ENCODE results near the gene NEURL1.

Gene NEURL1

DNA sequence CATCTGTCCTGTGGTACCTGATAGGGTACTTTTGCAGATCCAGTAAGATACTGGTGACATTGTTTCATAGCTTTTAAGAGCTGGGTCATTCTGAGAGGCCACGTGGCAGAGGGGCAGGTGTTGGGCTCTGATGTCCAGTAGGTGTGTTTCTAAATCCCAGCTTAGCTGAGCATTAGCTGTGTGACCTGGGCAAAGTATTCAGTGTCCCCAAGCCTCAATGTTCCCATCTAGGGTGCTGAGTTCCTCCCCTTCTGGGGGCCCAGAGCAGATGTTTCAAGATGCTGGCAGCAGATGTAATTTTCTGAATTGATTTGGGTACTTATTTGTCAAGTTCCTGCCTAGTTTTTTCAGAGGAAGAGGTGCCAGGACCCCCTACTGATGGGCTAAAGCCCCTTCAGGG is 52.9 kb downstream of the NEURL1 start:
- DNase-seq (ENCODE audit: low spot score) = no peak

GRCh38 chr10:103547391-103547946 is 54.0 kb downstream of the NEURL1 start:
- DNase-seq (ENCODE audit: low spot score) = no peak

DNA sequence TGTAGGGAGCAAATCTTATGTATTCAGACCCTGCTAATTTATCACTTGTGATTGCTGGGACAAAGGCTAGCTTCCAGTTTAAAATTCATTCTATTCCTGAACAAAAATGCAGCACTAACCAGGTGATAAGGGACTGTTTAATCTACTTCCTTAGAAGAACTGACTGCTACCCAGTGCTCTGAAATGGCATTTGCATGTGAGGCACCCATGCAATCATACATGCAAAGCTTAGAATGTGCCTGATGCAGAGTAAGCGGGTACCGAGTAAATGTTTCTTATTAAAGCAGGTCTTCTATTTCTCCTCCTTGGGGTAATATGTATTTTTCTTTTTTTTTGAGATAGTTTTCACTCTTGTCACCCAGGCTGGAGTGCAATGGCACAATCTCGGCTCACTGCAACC is 54.5 kb downstream of the NEURL1 start:
- DNase-seq (ENCODE audit: low spot score) = no peak

- no peak for DNase-seq (ENCODE audit: low spot score)
Observed at GRCh38 chr10:103548581-103549348, 55.3 kb downstream of the NEURL1 start.

DNA sequence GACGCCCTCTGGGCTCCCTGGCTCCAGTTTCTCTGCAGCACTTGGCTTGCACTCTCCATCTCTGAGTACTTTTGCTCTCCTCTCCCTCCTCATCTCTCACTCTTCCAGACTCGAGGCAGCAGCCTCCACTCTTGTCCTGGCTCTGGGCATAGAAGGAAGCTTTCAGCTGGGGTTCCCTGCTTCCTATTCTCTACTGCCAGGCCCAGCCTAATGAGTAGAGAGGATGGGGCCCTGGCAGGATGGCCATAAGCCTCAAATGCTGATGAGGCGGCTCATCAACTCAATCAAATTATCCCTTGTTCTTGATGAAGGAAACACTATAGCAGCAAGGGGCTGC is 55.8 kb downstream of the NEURL1 start:
- DNase-seq (ENCODE audit: low spot score) = no peak

GRCh38 chr10:103550229-103550628 is 56.7 kb downstream of the NEURL1 start:
- no peak for DNase-seq (ENCODE audit: low spot score)

DNA sequence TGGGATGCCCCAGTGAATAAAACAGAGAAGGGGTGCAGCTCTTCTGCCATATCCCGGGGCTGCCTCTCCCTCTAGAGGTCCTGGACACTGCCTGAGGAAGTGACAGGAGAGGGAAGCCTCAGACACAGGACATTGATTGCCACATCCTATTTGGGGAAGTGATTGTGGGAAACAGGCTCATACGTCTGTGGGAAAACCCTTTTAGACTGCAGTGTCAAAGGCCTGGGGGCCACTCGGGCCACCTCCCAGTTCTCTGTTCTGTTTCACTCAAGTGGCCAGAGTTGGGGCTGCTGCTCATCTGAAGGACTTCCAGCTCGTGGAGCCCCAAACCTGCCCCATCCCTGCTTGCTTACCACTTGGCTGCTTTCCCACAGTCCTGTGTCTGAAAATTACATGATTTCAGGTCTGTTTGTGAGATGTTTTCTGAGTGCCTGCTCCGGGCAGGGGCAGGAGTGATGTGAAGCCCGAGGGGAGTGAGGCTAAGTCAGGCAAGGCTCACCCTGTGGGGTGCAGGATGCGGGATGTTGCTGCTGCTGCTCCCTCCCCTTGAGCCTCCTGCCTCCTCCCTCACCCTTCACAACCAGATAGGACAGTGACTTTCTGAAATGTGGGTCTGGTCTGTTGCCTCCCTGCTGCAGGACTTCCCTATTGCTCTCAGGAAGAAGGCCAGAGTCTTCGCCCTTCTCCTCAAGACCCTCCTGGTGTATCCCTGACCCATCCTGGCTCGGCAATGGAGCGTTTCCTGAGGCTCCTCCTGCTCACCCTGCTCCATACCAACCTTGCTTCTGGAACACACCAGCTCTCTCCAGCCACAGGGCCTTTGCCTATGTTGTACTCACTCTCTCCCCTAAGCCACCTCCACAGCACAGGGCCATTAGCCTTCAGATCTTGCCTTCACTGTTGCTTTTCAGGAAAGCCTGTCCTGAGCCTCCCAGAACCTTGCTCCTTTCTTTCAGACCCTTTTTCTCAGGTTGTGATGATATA is 58.4 kb downstream of the NEURL1 start:
- DNase-seq (ENCODE audit: low spot score) = no peak

- no peak for DNase-seq (ENCODE audit: low spot score)
Observed at GRCh38 chr10:103552856-103553742, 59.6 kb downstream of the NEURL1 start.

GRCh38 chr10:103553743-103554487 is 60.4 kb downstream of the NEURL1 start:
- DNase-seq (ENCODE audit: low spot score) = no peak

GRCh38 chr10:103554488-103555324 is 61.2 kb downstream of the NEURL1 start:
- DNase-seq (ENCODE audit: low spot score) = peak; percentile 63

DNA sequence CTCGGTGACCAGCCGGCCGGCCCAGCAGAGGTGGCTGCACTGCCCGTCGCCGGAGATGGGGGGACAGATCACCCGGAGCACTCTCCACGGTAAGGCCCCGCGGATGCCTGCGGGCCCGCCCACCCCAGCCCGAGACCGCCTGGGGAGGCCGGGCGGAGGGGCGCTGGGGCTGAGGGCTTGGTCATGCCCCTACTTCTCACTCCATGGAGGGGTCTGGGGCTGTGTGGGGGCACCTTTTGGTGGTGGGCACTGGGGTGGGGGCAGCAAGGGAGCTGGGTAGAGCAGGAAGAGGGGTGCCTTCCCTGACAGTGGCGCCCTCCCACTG is 61.8 kb downstream of the NEURL1 start:
- DNase-seq (ENCODE audit: low spot score) = no peak

DNA sequence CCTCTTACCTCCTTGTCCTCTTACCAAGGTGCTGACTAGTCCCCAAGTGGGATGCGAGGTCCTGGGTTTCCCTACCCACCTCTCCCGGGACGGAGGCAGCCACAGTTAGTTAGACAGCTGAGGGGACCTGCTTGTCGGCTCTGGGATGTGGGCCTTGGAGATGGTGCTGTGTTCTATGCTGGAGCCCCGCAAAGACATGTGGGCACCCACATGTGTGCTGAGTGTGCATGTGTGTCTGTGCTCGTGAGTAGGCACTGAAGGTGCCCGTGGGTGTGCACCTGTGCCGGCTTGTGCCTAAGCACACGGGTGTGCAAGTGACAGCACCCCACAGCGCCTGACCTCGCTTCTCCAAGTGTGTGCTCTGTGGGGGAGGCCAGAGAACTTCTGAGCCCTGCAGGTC is 62.2 kb downstream of the NEURL1 start:
- peak; percentile 38 for DNase-seq (ENCODE audit: low spot score)

DNA sequence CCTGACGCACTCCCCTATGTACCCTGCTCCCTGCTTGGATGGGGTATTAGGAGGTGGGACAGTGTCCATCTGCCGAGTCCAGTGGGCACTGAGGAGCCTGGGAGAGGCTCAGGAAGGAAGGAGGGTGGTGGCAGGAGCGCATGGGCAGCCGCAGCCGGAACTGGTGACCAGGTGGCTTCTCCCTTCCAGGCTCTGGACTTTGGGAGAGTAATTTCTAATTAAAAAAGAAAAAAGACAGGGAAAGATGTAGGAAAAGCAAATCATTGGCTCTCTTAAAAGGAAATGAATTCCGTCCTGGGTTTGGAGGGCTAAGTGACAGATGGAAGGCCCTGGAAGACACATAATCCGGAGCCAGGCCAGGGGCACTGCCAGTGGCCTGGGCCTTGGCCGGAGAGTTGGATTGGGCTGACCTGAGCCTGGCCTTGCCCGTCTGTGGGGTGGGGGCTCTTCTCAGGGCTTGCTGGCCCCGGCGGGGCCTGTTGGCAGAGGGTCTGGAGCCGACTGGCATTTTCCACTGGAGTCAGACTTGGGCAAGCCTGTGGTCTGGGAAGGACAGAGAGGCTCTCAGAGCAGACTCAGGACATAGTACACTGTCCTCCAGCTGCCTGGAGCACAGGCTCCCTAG is 63.0 kb downstream of the NEURL1 start:
- no peak for DNase-seq (ENCODE audit: low spot score)

DNA sequence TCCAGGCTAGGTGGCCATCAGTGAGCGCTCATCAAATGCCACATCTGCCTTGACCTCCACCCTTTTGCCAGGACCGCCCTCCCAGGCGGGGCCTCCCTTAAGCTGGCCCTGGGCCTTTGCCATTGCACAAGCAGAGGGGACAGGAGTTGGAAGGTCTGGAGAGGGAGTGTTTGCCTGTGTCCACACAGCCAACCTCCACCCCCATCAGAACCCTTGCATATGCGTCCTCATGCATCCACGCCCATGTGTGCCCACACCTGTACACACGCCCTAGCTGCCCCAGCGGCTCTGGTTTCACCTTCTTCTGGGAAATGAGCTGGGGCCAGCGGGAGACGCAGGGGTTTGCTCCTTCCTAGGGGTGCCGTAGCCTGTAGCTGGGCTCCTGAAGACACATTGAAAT is 64.0 kb downstream of the NEURL1 start:
- no peak for DNase-seq (ENCODE audit: low spot score)

DNA sequence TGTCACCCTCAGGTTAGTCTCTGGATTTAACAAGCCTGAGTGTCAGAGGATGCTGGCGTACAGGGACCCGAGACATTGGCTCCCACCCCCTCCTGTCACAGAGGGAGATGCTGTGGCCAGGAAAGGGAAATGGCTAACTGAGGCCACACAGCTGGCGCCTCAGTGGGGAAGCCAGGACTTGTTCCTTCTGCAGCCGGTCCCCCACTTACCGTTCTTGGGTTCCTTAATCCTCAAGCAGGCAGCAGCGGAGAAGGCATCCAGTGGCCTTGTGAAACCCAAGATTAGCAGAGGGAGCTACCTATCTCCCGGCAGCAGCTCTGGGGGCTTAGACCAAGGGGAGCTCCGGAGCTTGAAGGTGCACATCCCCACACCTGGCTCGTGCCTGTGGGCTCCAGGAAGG is 65.4 kb downstream of the NEURL1 start:
- no peak for DNase-seq (ENCODE audit: low spot score)

GRCh38 chr10:103559776-103560175 is 66.3 kb downstream of the NEURL1 start:
- no peak for DNase-seq (ENCODE audit: low spot score)

- DNase-seq (ENCODE audit: low spot score) = no peak
Observed at GRCh38 chr10:103560886-103561285, 67.4 kb downstream of the NEURL1 start.

DNA sequence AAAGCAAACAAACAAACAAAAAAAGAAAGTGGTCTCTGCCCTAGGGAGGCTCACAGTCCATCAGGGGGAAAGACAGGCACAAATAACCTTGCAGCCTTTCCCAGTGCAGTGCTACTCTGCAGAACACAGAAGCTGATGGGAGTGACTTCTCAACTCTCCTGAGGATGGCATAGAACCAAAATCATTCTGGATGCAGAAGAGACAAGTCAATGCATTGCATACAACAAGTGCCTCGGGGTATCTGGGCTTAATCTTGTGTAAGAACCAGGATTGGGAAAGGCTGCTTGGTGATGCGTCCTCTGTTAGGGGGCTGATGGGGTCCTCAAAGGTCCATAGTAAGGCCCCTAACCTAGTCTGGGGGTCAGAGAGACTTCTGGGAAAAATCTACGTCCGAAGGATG is 68.9 kb downstream of the NEURL1 start:
- DNase-seq (ENCODE audit: low spot score) = no peak

DNA sequence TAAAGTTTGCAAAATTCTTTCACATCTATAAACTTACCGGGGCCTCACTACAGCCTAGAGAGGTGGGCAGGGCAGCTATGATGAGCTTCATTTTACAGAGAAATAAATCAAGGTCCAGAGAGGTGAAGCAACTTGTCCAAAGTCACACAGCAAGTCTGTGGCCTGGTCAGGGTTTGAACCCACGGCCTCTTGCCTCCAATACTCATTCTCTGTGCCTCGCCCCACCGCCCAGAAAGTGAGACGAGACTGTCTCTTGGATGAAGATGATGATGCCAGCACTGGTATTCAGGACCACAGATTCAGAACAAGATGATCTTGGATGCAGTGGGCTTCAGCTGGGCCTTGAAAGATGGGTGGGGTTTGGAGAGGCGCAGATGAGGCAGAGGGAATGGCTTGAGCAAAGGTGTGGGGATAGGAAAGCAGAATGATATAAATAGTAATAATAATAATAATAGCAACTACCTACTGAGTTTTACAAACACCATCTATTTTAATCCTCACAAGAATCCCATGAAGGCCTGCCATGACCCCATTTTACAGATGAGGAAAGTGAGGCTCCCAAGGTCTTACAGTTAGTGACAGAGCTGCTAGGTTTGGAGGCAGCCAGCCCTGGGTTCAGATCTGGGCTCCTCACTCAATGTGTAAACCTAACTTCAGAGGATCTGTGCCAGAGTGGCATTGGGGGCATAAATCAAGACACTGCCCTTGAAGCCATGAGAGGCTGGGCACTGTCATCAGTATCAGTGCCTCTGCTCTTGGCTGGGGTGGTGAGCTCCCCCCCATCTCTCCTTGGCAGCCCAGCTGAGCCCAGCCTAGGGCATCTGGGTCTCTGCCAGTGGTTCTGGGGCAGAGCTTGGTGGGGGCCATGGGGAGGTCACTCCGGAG is 70.0 kb downstream of the NEURL1 start:
- DNase-seq (ENCODE audit: low spot score) = no peak

All from putamen (tissue), 1 donor.